GM12873 (cell line): ENCODE results near the gene HLA-E.
A peak's percentile ranks its signal among the peaks of the same experiment; 100 is the strongest.

ENCODE experiments used
- CTCF ChIP-seq: IDR thresholded peaks from 2 replicates; pipeline ENCODE4 v1.5.1; 2012; ENCODE audit warnings: low read depth, mild to moderate bottlenecking, moderate library complexity, low read length, control low read depth; ENCODE audit not compliant: insufficient read depth; ENCODE audit errors: missing control alignments

Gene HLA-E

GRCh38 chr6:30450909-30451841 is 38.1 kb upstream of the HLA-E start:
- no peak for TF ChIP-seq CTCF

- TF ChIP-seq CTCF: peak; percentile 5
Observed at GRCh38 chr6:30452736-30453507, 36.4 kb upstream of the HLA-E start.

- TF ChIP-seq CTCF: peak; percentile 86
Observed at GRCh38 chr6:30453508-30454116, 35.7 kb upstream of the HLA-E start.

- no peak for TF ChIP-seq CTCF
Observed at GRCh38 chr6:30459145-30459544, 30.2 kb upstream of the HLA-E start.

- no peak for TF ChIP-seq CTCF
Observed at GRCh38 chr6:30461055-30461454, 28.3 kb upstream of the HLA-E start.

GRCh38 chr6:30462482-30462881 is 26.8 kb upstream of the HLA-E start:
- TF ChIP-seq CTCF: no peak

GRCh38 chr6:30463242-30463641 is 26.1 kb upstream of the HLA-E start:
- TF ChIP-seq CTCF: no peak
